NCI-H2196 treated with DMSO at 0.1 percent for 48 hours (cell line): ENCODE results near the gene NOL4L.
A peak's percentile ranks its signal among the peaks of the same experiment; 100 is the strongest.

ENCODE experiments used
- DNase-seq: peaks from one replicate; lab custom pipeline; 2025; ENCODE audit not compliant: unreplicated experiment; lab: John Stamatoyannopoulos, UW

Gene NOL4L

DNA sequence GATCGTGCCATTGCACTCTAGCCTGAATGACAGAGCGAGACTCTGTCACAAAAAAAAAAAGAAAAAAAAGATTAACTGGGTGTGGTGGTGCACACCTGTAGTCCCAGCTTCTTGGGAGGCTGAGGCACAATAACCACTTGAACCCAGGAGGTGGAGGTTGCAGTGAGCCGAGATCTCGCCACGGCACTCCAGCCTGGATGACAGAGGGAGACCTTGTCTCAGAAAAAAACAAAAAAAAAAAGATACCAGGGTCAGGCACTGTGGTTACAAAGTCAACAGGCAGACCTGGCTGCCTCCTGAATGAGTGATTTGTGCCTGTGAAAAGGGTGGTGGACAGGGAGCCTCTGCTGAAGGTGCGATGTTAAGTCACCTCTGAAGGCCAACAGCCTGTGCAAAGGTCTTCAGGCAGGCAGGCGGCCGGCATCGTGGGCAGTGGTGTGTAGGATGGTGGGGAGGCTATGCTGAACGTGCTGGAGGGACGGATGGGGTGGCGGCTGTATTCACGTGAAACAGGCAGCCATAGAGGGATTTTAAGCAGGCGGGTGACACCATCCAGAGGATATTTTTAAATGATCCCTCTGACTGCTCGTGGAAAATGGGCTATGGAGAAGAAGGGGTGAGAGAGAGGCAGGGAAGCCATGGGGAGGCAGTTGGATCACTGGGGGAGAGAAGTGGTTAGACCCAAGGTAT lies 41.4 kb downstream of the NOL4L start:
- no peak for DNase-seq

- DNase-seq = no peak
Observed at GRCh38 chr20:32542259-32542615, 42.9 kb downstream of the NOL4L start.

DNA sequence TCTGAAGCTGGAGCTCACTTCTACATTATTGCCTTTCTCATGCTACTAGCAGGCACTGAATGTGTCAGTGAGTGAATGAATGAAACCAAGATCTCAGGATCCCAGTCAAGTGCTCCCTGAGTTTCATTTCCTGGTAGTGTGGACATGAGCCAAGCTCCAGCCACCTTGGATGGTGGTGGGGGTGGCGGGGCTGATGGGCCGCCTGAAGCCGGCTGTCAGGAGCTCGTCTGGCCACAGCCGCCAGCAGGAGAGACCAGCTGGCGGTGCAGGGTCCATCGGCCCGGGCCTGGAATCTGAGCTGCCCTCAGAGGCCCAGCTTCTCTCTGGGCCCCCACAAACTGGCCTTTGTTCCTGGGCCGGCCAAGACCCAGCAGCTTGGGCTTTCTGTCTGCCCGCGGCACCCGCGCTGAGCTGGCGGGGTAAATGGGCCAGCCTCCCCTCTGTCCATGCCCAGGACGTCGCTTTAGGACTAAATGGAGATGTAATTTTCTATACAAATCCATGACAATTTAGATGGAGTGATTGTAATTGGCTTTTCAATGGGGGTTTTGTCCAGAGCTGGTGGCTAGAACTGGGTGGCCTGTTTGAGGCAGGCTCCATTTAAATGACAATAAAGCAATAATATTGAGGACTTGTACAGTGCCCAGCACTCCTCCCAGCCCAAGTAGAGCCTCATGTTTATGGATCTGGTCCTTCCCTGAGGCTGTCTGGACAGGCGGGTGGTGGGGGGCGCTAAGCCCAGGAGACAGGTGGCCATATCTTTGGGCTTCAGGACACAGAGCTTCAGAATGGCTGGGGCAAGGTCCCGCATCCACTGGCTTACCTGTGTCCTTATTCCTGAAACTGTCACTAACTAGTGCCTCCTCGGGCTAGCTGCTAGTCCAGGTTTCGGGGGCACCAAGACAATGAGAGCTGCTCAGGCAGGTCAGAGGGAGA lies 43.5 kb downstream of the NOL4L start:
- DNase-seq = no peak

DNA sequence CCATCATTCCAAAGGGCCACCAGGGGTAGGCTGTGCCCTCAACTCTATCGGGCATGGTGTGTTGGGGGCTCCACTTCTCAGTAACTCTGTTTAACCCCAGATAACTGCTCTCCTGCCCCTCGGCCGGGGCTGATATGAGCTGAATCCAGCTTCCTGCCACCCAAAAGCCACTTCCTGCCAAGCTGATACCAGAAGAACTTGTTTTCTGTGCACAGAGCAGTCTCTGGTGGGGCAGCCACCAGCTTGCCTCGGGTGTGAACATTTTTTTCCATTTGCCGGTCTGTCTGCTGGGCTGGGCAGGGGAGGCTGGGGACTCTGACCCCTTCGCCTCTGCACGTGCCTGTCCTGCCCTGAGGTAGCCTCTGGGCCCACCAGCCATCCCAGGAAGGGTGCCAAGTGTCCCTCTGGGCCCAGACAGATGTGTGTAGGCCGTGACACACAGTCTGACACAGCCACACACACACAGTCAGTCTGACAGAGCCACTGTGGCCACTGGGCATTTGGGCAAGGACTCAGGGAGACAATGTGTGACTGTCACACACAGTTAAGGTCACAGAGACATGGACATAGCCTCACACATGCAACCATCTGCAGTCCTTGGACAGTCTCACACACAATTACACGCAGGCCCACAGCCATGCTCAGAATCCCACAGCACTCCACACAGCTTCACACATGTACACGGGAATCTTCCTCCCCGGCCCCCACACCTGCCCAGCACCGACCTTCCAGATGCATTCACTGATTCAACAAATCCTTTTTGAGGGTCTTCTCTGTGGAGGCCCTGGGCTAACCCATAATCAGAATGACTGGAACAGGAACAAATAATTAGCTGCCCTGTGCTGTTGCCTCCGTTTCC lies 45.1 kb downstream of the NOL4L start:
- no peak for DNase-seq

DNA sequence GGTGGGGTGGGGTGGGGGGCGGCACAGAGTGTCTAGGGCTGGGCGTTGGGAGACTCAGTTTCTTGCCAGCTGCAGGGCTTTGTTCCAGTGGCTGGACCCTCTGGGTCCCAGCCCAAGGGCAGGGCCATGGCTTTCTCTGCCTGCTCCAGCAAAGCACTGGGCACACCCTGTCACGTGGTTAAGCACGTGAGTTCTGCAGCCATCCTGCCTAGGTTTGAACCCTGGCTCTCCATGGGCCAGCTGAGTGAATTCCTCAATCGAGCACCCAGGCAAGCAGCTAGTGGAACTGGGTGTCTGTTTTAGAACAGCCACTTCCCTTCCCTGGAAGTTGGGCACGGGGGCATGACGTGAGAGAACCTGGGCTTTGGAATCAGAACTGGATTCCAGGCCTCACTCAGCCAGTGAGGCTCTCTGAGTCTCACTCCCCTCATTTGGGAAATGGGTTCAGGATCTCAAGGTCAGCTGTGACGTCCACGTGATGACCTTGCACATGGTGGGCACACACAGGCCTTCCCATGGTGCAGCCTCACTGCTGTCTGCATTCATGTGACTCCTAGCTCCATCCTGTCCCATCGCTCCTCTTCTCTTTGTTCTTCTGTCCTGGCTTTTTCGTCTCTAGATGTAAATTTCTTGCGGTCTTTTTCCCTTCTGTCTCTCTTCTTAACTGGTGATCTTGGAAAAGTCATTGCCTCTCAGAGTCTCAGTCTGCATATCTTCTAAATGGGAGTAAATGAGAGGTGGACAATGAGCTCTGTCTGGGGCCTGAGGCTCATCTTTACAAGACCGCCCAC lies 45.9 kb downstream of the NOL4L start:
- no peak for DNase-seq

DNA sequence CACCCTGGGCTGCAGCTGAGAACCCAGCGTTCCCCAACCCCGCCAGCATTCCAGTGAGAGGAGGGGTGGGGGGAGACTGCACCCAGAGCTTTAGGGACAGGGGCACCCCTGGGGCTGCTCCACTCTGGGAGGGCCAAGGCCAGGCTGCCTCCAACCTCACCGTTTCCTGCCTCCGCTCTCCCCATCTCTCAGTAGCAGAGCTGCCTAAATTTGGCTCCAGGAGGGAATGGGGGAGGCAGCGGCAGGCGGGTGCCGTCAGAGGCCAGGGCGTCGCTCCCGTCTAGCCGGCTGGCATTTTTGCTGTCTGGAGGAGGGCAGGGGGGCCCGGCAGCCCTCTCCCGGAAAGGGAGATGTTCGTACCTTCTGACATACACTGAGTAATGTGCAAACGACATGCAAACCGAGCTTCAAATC lies 46.6 kb downstream of the NOL4L start:
- DNase-seq = no peak

GRCh38 chr20:32537657-32538525 lies 47.2 kb downstream of the NOL4L start:
- DNase-seq = peak; percentile 33

GRCh38 chr20:32536851-32537656 lies 48.1 kb downstream of the NOL4L start:
- peak; percentile 84 for DNase-seq

- peak; percentile 93 for DNase-seq
Observed at GRCh38 chr20:32535953-32536823, 48.9 kb downstream of the NOL4L start.

GRCh38 chr20:32535316-32535952 lies 49.7 kb downstream of the NOL4L start:
- no peak for DNase-seq

- DNase-seq = no peak
Observed at GRCh38 chr20:32534661-32535240, 50.4 kb downstream of the NOL4L start.

GRCh38 chr20:32533732-32534131 lies 51.4 kb downstream of the NOL4L start:
- no peak for DNase-seq

DNA sequence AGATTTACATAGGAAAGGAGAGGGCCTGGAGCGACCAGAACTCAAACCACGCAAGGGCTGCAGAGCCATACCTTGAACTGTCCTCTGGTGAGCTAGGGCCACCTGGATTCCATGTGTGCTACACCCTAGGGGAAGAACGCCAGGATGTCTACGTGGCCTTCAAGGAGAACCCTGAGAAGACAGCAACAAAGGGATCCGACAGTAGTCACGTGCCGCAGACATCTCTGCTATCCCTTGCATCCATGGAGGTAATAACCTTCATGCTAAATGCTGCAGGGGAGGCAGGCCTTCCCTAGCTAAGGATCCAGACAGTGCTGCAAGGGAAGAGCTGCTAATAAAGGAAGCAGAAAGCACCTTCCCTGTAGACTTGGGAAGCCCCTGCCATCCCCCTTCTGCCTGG lies 52.9 kb downstream of the NOL4L start:
- no peak for DNase-seq

GRCh38 chr20:32528905-32529670 lies 56.0 kb downstream of the NOL4L start:
- DNase-seq = no peak

DNA sequence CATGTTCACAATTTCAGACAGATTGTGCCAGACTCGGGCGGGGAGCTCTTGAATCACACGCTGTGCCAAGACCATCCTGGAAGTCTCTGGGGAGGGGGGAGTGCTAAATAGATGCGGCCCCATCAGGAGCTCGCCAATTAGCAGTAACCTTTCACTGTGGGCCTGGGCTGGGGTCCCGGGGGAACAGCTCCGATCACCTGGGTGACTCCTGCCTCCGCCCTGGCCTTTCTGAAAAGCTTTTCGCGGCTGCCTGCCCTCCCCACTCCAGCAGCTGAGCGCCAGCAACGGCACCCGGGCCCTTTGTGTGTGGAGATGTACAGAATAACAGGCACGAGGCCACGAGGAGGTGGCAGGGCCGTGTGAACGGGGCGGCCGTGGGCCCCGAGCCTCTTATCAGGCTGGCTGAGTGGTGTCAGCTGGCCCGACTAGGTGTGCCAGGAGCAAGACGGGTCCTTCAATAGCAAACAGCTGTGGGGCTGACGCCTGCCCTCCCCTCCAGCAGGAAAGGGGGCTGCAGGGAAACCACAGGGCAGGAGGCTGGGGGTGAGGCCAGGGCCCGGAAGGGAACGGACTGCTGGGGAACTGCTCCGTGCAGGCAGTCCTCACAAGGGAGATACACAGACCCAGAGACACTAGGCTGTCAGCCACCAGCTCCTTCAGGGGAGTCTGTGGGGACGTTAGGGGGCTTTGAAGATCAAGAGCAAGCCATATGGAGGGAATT lies 56.8 kb downstream of the NOL4L start:
- DNase-seq = no peak
